ENCODE data around the gene GLI2. TPM values are rescaled to one million over a fixed set of nuclear protein-coding genes. Genes with fewer than 3 reads are reported as not detected.

Gene GLI2
- total RNA-seq, 2 experiments from 2014 or later, result not detected

- Mint-ChIP-seq H3K27me3 (peaks cover 5% of the 10 kb centered on the region), H3K36me3 (no peaks in the 10 kb centered on the region), H3K4me1 (ENCODE audit: low read depth) (no peaks in the 10 kb centered on the region), H3K27ac (no peak overlapping the region), H3K4me3 (no peak overlapping the region), H3K9me3 (no peaks in the 10 kb centered on the region)
- intact Hi-C loops (cut with micrococcal nuclease), result no loop called here
- DNase-seq, result no peak
- ChIA-PET POLR2A (no interaction called here), CTCF (no interaction called here)
These were observed 18.8 kb upstream of the GLI2 start for GRCh38 chr2:120716641-120717585.

- H3K36me3 Mint-ChIP-seq, result no peaks in the 10 kb centered on the region
- CTCF ChIA-PET, result no interaction called here
- intact Hi-C loops (cut with micrococcal nuclease), result no loop called here
- POLR2A ChIA-PET, result no interaction called here
- H3K4me1 Mint-ChIP-seq (ENCODE audit: low read depth), result no peaks in the 10 kb centered on the region
- no peak for DNase-seq
- H3K27me3 Mint-ChIP-seq, result peaks cover 2% of the 10 kb centered on the region
- H3K9me3 Mint-ChIP-seq, result no peaks in the 10 kb centered on the region
- H3K27ac Mint-ChIP-seq, result no peak overlapping the region
- H3K4me3 Mint-ChIP-seq, result no peak overlapping the region
These were observed 16.2 kb upstream of the GLI2 start for GRCh38 chr2:120719491-120719890.

- Mint-ChIP-seq H3K4me3 (no peak overlapping the region), H3K27ac (no peak overlapping the region), H3K36me3 (no peaks in the 10 kb centered on the region), H3K4me1 (ENCODE audit: low read depth) (no peaks in the 10 kb centered on the region), H3K27me3 (no peaks in the 10 kb centered on the region), H3K9me3 (no peaks in the 10 kb centered on the region)
- POLR2A ChIA-PET, result no interaction called here
- intact Hi-C loops (cut with micrococcal nuclease), result no loop called here
- CTCF ChIA-PET, result no interaction called here
- DNase-seq, result no peak
These were observed 15.4 kb upstream of the GLI2 start for GRCh38 chr2:120720231-120720630.

DNA sequence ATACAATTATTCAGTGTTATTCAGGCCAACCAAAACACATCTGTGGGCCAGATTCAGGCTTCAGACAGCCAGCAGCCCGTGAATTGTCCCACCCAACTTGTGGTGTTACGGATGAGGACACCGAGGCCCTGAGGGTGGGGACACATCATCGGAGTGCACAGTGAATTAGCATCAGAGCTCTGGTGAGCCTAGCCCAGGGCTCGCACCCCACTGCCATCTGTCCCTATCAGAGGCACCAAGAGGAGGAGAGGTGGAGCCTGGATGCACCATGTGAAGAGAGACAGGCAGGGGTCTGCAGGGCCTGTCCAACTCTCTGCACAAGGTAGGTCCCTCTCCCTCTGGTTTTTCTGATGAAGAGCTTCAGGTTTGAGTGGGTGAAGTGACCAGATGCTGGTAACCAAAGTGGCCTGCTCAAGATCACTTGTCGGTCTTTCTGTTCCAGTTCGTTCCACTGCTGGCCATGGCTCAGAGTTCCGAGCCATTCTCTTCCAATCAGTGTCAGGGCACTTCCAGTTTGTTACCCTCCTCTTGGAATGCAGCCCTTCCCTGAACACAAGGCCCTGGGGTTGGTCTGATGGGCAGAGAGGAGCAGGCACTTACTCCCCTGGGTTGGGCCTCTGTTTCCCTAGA, 14.8 kb upstream of the GLI2 start:
- no peak overlapping the region for H3K4me3 Mint-ChIP-seq
- H3K9me3 Mint-ChIP-seq, result peaks cover under 1% of the 10 kb centered on the region
- H3K27me3 Mint-ChIP-seq, result no peaks in the 10 kb centered on the region
- H3K36me3 Mint-ChIP-seq, result no peaks in the 10 kb centered on the region
- CTCF ChIA-PET, result no interaction called here
- no peak for DNase-seq
- intact Hi-C loops (cut with micrococcal nuclease), result no loop called here
- POLR2A ChIA-PET, result no interaction called here
- H3K27ac Mint-ChIP-seq, result no peak overlapping the region
- H3K4me1 Mint-ChIP-seq (ENCODE audit: low read depth), result no peaks in the 10 kb centered on the region

DNA sequence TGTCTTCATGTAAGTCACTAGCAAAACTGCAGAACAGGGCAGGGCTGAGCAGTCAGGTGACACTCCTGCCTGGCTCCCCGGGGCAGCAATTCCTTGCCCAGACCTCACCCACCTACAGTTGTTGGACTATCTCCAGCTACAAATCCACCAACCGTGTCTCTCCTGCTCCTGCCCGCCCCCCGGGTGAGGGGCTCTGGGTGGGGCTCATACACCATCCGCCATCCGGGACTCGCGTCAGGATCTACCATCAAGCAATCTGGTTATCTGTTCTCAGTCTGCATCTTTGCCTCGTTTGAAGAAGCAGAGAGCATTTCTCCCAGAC, 13.5 kb upstream of the GLI2 start:
- H3K9me3 Mint-ChIP-seq, result peaks cover 5% of the 10 kb centered on the region
- intact Hi-C loops (cut with micrococcal nuclease), result no loop called here
- DNase-seq, result no peak

DNA sequence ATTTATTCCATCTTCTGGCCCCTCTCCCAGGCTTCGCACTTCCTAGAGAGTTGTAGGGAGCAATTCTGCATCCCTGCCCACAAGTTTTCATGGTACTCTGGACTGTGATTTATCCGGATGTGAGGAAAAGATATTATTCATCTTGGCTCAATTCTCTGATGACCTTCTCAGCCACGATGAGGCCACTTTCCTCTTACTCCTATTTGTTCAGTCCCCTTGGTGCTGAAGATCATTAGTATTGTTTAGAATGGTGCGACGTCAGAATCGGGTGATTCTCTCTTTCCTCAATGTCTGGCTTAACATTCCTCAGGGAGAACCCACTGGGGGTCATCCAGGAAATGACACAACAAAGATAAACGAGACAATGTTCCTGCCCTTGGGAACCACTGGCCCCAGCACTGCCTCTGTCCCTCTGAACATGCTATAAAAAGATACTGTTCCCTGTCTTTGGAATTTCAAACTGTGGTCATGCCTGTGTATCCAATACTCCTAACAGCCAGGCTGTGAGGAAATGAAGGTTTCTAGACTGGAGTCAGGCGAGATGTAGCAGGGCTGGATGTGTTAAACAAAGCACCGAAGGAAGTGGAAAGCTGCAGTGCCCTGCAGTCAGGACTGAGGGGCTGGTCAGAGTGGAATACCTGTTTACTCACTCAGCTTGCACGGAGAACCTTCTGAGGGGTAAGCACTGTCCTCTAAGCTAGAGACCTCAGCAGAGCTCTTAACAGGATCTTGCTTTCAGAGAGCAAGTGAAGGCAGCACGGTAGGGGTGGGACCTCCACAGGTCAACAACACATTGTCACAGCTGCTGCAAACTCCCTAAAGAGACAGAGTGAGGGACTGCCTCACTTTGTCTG, 12.9 kb upstream of the GLI2 start:
- no peaks in the 10 kb centered on the region for H3K36me3 Mint-ChIP-seq
- peaks cover 5% of the 10 kb centered on the region for H3K9me3 Mint-ChIP-seq
- intact Hi-C loops (cut with micrococcal nuclease), result no loop called here
- DNase-seq, result no peak
- H3K27ac Mint-ChIP-seq, result no peak overlapping the region
- ChIA-PET CTCF (no interaction called here), POLR2A (no interaction called here)
- H3K4me1 Mint-ChIP-seq (ENCODE audit: low read depth), result no peaks in the 10 kb centered on the region
- H3K4me3 Mint-ChIP-seq, result no peak overlapping the region
- H3K27me3 Mint-ChIP-seq, result no peaks in the 10 kb centered on the region

More for the DNA sequence above, 13.5 kb upstream of the GLI2 start:
- Mint-ChIP-seq H3K27me3 (no peaks in the 10 kb centered on the region), H3K4me1 (ENCODE audit: low read depth) (no peaks in the 10 kb centered on the region), H3K27ac (no peak overlapping the region), H3K36me3 (no peaks in the 10 kb centered on the region), H3K4me3 (no peak overlapping the region)
- CTCF ChIA-PET, result no interaction called here
- POLR2A ChIA-PET, result no interaction called here

DNA sequence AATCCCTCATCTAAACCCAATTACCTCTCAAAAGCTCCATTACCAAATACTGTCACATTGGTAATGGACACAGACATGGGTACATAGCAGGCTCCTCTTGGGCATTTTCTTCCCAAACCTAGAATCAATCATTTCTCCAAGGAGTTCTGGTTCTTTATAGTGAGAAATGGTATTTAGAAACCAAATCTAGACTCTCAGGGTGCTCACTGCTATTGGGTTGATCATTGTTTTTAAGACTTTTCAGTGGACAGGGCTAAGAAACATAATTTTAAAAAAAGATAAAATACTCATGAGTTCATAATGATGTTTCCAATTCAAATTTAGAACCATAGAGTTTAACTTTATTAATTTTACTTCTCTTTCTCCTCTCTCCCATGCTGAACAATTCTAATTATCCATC, 9.4 kb upstream of the GLI2 start:
- CTCF ChIA-PET, result no interaction called here
- H3K4me1 Mint-ChIP-seq (ENCODE audit: low read depth), result no peaks in the 10 kb centered on the region
- H3K36me3 Mint-ChIP-seq, result no peaks in the 10 kb centered on the region
- H3K9me3 Mint-ChIP-seq, result peaks cover 5% of the 10 kb centered on the region
- intact Hi-C loops (cut with micrococcal nuclease), result no loop called here
- no peak overlapping the region for H3K4me3 Mint-ChIP-seq
- no peaks in the 10 kb centered on the region for H3K27me3 Mint-ChIP-seq
- no peak for DNase-seq
- H3K27ac Mint-ChIP-seq, result no peak overlapping the region
- POLR2A ChIA-PET, result no interaction called here

GRCh38 chr2:120729406-120730399, 6.0 kb upstream of the GLI2 start:
- DNase-seq, result no peak
- intact Hi-C loops (cut with micrococcal nuclease), result no loop called here
- POLR2A ChIA-PET, result no interaction called here
- Mint-ChIP-seq H3K36me3 (no peaks in the 10 kb centered on the region), H3K9me3 (peaks cover 5% of the 10 kb centered on the region), H3K4me1 (ENCODE audit: low read depth) (no peaks in the 10 kb centered on the region), H3K4me3 (no peak overlapping the region), H3K27ac (no peak overlapping the region), H3K27me3 (peaks cover 17% of the 10 kb centered on the region)
- CTCF ChIA-PET, result no interaction called here

DNA sequence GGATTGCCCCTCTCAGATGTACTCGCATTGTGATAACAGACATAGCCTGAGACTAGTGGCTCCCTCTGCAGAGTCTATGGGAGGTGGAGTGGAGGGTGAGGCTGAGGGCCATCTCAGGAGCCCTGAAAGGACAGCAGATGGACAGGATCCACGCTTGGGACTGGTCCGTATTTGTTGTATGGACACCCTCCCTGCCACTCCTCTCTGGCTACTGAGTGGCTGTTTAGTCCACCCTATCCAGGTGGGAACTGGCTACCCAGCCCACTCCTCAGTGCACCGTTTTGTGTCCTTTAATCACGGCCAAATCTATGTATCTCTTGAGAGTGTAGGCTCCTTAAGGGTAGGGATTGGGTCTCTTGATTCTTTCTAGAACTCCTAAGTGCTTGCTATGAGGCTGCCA, 4.5 kb upstream of the GLI2 start:
- DNase-seq, result no peak
- no peak overlapping the region for H3K4me3 Mint-ChIP-seq
- H3K27ac Mint-ChIP-seq, result no peak overlapping the region
- peaks cover 1% of the 10 kb centered on the region for H3K9me3 Mint-ChIP-seq
- ChIA-PET CTCF (no interaction called here), POLR2A (no interaction called here)
- H3K36me3 Mint-ChIP-seq, result no peaks in the 10 kb centered on the region
- intact Hi-C loops (cut with micrococcal nuclease), result no loop called here
- no peaks in the 10 kb centered on the region for H3K4me1 Mint-ChIP-seq (ENCODE audit: low read depth)
- H3K27me3 Mint-ChIP-seq, result peaks cover 20% of the 10 kb centered on the region

GRCh38 chr2:120732506-120733237, 3.0 kb upstream of the GLI2 start:
- H3K4me1 Mint-ChIP-seq (ENCODE audit: low read depth), result peaks cover 6% of the 10 kb centered on the region
- CTCF ChIA-PET, result no interaction called here
- peaks cover 31% of the 10 kb centered on the region for H3K27me3 Mint-ChIP-seq
- no peak overlapping the region for H3K4me3 Mint-ChIP-seq
- no peak for DNase-seq
- POLR2A ChIA-PET, result no interaction called here
- no peaks in the 10 kb centered on the region for H3K36me3 Mint-ChIP-seq
- no peaks in the 10 kb centered on the region for H3K9me3 Mint-ChIP-seq
- intact Hi-C loops (cut with micrococcal nuclease), result no loop called here
- H3K27ac Mint-ChIP-seq, result no peak overlapping the region

GRCh38 chr2:120733238-120733932, 2.3 kb upstream of the GLI2 start:
- no peak for DNase-seq
- H3K4me1 Mint-ChIP-seq (ENCODE audit: low read depth), result peaks cover 6% of the 10 kb centered on the region
- no peak overlapping the region for H3K4me3 Mint-ChIP-seq
- H3K9me3 Mint-ChIP-seq, result no peaks in the 10 kb centered on the region
- H3K27ac Mint-ChIP-seq, result no peak overlapping the region
- CTCF ChIA-PET, result no interaction called here
- POLR2A ChIA-PET, result no interaction called here
- peaks cover 38% of the 10 kb centered on the region for H3K27me3 Mint-ChIP-seq
- intact Hi-C loops (cut with micrococcal nuclease), result no loop called here
- H3K36me3 Mint-ChIP-seq, result no peaks in the 10 kb centered on the region
